ENCODE measurements around the gene TRAF2. TPM values are rescaled to one million over a fixed set of nuclear protein-coding genes. Genes with fewer than 3 reads are reported as not detected.

TRAF2 gene
- total and polyA plus RNA-seq, 2 of the 13 experiments (the other 11 are each of a cell fraction or from before 2014, with no cell fraction given) = 12.4 to 13.6 TPM

GRCh38 chr9:136956604-136957003 lies 70.3 kb downstream of the TRAF2 start:
- FAIRE-seq (no peak), DNase-seq (ENCODE audit: low spot score) (no peak), ATAC-seq (no peak)
- H4K20me1 ChIP-seq (ENCODE audit: insufficient read depth, low read length) = no peaks in the 10 kb centered on the region
- intact Hi-C loops (cut with micrococcal nuclease; ENCODE audit: unreplicated experiment) = no loop called here
- no TSS peak for BruUV-seq (replicated peaks)
- no peak overlapping the region for H3K9ac ChIP-seq (ENCODE audit: insufficient read depth, low read depth, low read length)
- H3K36me3 ChIP-seq (replicated peaks in 1 of 2; ENCODE audit: control insufficient read depth in 1 of 2, insufficient read depth in 2 of 2, low read length in 2 of 2) = no peaks in the 10 kb centered on the region
- no peak overlapping the region for H3K4me3 ChIP-seq (replicated peaks in 1 of 3; ENCODE audit: insufficient read depth in 1 of 3, low read depth in 2 of 3, low read length in 3 of 3)
- TF ChIP-seq YEATS4 (CRISPR knock-in tag; IDR thresholded peaks at IDR 0.05; ENCODE audit: borderline replicate concordance) (no peak), ZNF597 (CRISPR knock-in tag; IDR thresholded peaks at IDR 0.05) (no peak), SKI (IDR thresholded peaks at IDR 0.05; ENCODE audit: partially characterized antibody) (no peak), SMAD9 (CRISPR knock-in tag; IDR thresholded peaks at IDR 0.05) (no peak), TFE3 (CRISPR knock-in tag; IDR thresholded peaks at IDR 0.05) (no peak), MAFK (conservative IDR thresholded peaks at IDR 0.05 in 1 of 2, IDR thresholded peaks at IDR 0.05 in 1 of 2; ENCODE audit: low read length in 2 of 2) (no peak), BRCA1 (CRISPR knock-in tag; IDR thresholded peaks at IDR 0.05) (no peak)
- no peak overlapping the region for H2AFZ ChIP-seq (ENCODE audit: low read length)
- H3K27ac ChIP-seq (ENCODE audit: extremely low read length, insufficient read depth, low read length) = no peak overlapping the region
- POLR2A ChIA-PET = no interaction called here
- in situ Hi-C loops (cut with HindIII; ENCODE audit: extremely low pct_ligation_motif_present, low pct_unique_long_range_greater_than_20kb) = no loop called here
- H3K9me3 ChIP-seq (ENCODE audit: low read length) = no peaks in the 10 kb centered on the region
- peaks cover 11 to 24% of the 10 kb centered on the region in 2 experiments for H3K27me3 ChIP-seq (ENCODE audit: control insufficient read depth in 1 of 2, insufficient read depth in 2 of 2, low read length in 2 of 2)
- H3K79me2 ChIP-seq (ENCODE audit: insufficient read depth, low read length) = no peaks in the 10 kb centered on the region
- CTCF ChIA-PET (ENCODE audit: low intra/inter-chr PET ratio, low total read pairs) = no interaction called here
- 91% methylated on average over 4 of the region's 4 CpGs for WGBS (ENCODE audit: low lambda C conversion rate)
- no peak overlapping the region for H3K4me2 ChIP-seq (ENCODE audit: low read depth, low read length)
- peaks cover 2% of the 10 kb centered on the region; the same call in 1 of the 2 replicates for H3K4me1 ChIP-seq (ENCODE audit: insufficient read depth, low read length)
